ENCODE data around the gene CIRBP.

CIRBP gene

DNA sequence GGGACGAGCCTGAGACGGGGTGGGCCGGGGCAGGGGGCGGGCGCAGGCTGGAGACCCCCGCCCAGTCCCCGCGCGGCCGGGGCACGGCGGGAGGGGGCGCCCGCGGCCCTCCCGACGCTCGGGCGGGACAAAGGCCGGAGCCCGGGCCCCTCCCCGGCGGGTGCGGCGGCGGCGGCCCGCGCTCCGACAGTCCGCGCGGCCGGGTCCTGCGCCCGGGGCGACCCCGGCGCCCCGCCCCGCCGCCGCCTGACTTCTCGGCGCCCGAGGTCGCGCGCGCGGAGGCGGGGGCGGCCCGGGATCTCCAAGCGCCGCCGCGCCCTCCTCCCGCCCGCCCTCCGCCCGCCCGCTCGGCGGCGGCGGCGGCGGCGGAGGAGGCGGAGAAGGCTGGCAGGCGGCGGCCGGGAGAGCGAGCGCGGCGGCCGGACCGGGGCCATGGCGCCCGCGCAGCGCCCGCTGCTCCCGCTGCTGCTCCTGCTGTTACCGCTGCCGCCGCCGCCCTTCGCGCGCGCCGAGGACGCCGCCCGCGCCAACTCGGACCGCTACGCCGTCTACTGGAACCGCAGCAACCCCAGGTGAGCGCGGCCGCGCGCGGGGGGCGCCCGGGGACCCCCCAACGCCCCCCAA lies 16.7 kb downstream of the CIRBP start, which contains the start of gene EFNA2:
TSS of gene EFNA2 (plus strand) at position 137 of the 624 bp plus-strand sequence. CDS start at position 433, 296 bp downstream.
- Mint-ChIP-seq H3K27ac (no peak within 1 kb of the TSS), H3K4me1 (peaks cover 11% of the 10 kb centered on the region), H3K9me3 (no peaks in the 10 kb centered on the region), H3K36me3 (ENCODE audit: low read depth) (no peaks in the 10 kb centered on the region), H3K4me3 (peak within 1 kb of the TSS; percentile 86), H3K27me3 (ENCODE audit: low read depth, poor library complexity) (peaks cover 18% of the 10 kb centered on the region)
- DNase-seq, result peak; percentile 54
- TF ChIP-seq, protein P1, sequence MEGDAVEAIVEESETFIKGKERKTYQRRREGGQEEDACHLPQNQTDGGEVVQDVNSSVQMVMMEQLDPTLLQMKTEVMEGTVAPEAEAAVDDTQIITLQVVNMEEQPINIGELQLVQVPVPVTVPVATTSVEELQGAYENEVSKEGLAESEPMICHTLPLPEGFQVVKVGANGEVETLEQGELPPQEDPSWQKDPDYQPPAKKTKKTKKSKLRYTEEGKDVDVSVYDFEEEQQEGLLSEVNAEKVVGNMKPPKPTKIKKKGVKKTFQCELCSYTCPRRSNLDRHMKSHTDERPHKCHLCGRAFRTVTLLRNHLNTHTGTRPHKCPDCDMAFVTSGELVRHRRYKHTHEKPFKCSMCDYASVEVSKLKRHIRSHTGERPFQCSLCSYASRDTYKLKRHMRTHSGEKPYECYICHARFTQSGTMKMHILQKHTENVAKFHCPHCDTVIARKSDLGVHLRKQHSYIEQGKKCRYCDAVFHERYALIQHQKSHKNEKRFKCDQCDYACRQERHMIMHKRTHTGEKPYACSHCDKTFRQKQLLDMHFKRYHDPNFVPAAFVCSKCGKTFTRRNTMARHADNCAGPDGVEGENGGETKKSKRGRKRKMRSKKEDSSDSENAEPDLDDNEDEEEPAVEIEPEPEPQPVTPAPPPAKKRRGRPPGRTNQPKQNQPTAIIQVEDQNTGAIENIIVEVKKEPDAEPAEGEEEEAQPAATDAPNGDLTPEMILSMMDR (IDR thresholded peaks at IDR 0.05), result no peak

DNA sequence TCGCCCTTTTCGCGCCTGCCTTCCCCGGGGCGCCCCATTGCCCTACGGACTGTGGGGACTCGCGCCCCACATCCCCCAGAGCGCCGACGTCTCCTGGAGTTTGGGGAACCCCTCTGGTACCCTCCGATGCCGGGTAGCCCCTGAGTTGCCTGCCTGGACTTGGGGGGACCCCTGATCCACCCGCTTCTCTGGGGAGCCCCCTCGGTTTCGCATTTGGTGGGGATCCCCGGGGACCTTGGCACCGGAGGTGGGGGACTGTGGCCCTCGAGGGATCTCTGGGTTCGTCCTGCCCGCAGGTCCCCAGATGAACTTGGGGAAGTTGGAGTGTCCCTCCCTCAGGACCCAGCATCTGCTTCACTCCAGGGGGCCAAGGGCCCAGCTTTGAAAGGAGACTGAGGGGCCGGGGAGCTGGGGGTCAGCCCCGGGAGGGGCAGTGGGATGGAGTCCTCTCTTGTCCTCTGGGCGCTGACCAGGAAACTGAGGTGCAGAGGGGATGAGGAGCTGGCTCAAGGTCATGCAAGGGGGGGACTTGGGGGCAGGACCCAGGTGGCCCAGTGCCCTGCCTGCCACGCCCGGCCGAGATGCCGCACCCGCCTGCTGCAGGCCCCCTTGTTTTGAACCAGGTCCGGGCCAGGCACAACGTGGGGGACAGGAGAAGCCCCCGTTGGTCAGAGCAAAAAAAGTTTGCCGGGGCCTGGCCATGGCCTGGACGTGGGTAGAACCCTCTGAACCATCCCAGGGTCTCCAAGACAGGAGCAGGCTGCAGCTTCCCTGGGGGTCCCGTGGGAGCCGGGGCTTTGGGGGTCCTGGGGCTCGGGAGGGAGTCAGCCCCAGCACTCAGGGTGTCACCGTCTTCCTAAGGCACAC lies 17.6 kb downstream of the CIRBP start:
- H3K4me1 Mint-ChIP-seq, result peaks cover 11% of the 10 kb centered on the region
- no peaks in the 10 kb centered on the region for H3K9me3 Mint-ChIP-seq
- H3K36me3 Mint-ChIP-seq (ENCODE audit: low read depth), result no peaks in the 10 kb centered on the region
- peak overlapping the region; percentile 86 for H3K4me3 Mint-ChIP-seq
- TF ChIP-seq, protein P1 (IDR thresholded peaks at IDR 0.05), result no peak
- H3K27ac Mint-ChIP-seq, result no peak overlapping the region
- H3K27me3 Mint-ChIP-seq (ENCODE audit: low read depth, poor library complexity), result peaks cover 14% of the 10 kb centered on the region
- DNase-seq, result no peak

DNA sequence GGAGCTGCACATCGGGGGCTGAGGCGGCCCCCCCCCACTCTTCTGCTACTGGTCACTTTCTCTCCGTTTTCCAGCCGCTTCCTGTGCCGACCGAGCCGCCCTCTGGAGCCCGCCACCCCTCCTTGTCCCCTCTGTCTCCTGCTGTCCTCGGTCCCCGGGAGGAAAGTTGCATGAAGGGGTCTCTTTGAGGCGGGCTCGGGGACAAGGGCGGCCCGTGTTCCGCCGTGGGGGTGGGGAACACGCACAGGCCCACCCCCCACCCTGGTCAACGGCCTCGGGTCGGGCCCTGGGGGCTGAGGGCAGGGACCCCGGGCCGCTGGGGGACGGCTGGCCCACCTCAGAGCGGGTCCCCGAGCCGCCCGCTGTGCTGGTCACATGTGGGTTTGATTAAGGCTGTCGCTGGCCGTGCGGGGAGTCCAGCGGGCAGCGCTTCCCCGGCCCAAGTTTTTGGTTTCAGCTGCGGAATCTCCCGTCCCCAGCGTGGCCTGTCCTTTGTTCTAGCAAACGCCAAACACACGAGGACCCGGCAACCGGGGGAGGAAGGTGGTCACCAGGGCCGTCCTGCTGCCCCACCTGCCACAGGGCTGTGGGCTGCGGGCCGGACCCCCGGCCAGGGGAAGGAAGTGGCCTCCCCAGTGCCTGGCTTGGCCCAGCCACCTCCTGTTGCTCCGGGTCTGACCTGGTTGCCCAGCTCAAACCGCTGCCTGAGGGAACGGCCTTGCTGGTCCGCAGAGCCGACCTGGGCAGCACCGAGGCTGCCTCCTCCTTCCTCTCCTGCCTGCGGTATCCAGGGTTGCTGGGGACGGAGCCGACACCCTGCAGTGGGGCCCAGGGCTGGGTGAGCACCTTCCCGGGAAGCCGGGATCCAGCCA lies 18.5 kb downstream of the CIRBP start:
- peaks cover 15% of the 10 kb centered on the region for H3K4me1 Mint-ChIP-seq
- DNase-seq, result peak; percentile 53
- H3K27me3 Mint-ChIP-seq (ENCODE audit: low read depth, poor library complexity), result peaks cover 18% of the 10 kb centered on the region
- TF ChIP-seq, protein P1 (IDR thresholded peaks at IDR 0.05), result no peak
- no peaks in the 10 kb centered on the region for H3K9me3 Mint-ChIP-seq
- no peaks in the 10 kb centered on the region for H3K36me3 Mint-ChIP-seq (ENCODE audit: low read depth)
- H3K27ac Mint-ChIP-seq, result no peak overlapping the region
- peak overlapping the region; percentile 86 for H3K4me3 Mint-ChIP-seq

DNA sequence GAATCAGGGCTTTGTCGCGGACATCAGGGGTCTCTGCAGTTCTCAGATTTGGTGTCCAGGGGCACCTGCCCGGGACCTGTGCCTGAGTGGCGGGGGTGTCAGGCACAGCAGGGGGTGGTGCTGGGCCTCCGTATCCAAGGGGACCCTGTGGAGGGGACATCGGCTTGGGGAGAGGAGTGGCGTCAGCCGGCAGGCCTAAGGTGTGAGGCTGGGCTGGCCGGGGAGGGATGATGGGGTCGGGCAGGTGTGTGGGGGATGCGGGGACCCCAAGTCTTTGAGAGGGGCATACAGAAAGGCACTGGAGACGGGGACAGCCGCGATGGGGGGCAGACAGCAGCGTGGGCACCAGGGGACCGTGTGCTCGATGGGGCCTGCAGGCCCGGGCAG lies 19.1 kb downstream of the CIRBP start:
- DNase-seq, result no peak
- H3K36me3 Mint-ChIP-seq (ENCODE audit: low read depth), result no peaks in the 10 kb centered on the region
- peaks cover 19% of the 10 kb centered on the region for H3K27me3 Mint-ChIP-seq (ENCODE audit: low read depth, poor library complexity)
- H3K9me3 Mint-ChIP-seq, result no peaks in the 10 kb centered on the region
- TF ChIP-seq, protein P1 (IDR thresholded peaks at IDR 0.05), result no peak
- peak overlapping the region; percentile 64 for H3K4me3 Mint-ChIP-seq
- H3K4me1 Mint-ChIP-seq, result peaks cover 15% of the 10 kb centered on the region
- no peak overlapping the region for H3K27ac Mint-ChIP-seq

DNA sequence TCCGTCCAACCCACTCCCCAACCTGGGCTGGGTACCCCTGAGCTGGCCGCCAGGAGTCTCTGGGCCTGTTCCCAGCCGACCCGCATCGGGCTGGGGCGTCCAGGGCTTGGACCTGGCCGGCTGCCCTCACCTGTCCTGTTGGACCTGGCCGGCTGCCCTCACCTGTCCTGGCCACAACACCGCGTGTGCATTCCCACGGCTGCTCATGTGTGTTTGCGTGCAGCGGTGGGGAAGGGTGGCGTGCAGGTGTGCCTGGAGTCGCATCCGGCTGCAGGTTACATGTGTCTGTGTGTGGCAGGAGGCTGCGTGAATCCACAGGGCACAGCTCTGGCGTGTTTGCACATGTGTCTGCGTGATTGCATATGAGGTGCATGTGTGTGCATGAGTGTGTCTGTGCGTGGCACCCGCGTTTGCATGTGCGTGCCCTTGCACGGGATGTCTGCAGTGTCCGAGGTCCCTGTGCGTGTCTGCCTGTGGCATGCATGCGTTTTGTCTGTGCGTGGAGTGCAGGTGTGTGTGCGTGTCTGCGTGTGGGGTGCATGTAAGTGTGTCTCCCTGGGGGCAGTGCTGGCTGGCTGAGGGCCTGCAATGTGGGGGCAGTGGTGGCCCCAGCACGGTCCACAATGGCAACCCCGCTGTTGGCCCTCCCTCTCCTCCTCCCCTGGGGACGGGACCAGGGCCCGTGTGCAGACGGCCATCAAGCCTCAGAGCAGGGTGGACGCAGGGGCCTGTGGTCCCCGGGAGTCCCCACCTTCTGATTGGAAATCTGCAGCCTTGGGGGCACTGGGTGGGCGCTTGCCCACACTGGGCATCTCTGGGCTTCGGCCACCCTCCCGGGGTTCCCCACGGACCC lies 19.9 kb downstream of the CIRBP start:
- no peak for DNase-seq
- Mint-ChIP-seq H3K4me3 (no peak overlapping the region), H3K36me3 (ENCODE audit: low read depth) (no peaks in the 10 kb centered on the region)

More for the DNA sequence above, 19.9 kb downstream of the CIRBP start:
- Mint-ChIP-seq H3K4me1 (peaks cover 15% of the 10 kb centered on the region), H3K27ac (no peak overlapping the region), H3K27me3 (ENCODE audit: low read depth, poor library complexity) (peaks cover 15% of the 10 kb centered on the region), H3K9me3 (no peaks in the 10 kb centered on the region)
- TF ChIP-seq, protein P1 (IDR thresholded peaks at IDR 0.05), result no peak
